ENCODE measurements around the gene E2F7. TPM values are rescaled to one million over a fixed set of nuclear protein-coding genes. Genes with fewer than 3 reads are reported as not detected.

Gene E2F7
- total RNA-seq, 1 donor = 23.4 TPM

DNA sequence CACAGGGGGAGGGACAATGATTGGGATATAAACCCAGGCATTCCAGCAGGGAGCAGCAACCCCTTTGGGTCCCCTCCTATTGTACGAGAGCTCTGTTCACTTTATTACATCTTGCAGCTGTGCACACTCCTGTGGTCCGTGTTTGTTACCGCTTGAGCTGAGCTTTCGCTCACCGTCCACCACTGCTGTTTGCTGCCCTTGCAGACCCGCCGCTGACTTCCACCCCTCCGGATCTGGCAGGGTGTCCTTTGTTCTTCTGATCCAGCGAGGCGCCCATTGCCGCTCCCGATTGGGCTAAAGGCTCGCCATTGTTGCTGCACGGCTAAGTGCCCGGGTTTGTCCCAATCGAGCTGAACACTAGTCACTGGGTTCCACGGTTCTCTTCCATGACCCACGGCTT lies 64.1 kb downstream of the E2F7 start:
- TF ChIP-seq CTCF (IDR thresholded peaks at IDR 0.05; ENCODE audit: insufficient read depth, low read length) = no peak
- no peak for DNase-seq (ENCODE audit: low read depth)

GRCh38 chr12:76998908-76999556 lies 66.3 kb downstream of the E2F7 start:
- H3K4me3 ChIP-seq (ENCODE audit: low read depth, low read length) = no peak overlapping the region
- TF ChIP-seq CTCF (IDR thresholded peaks at IDR 0.05; ENCODE audit: insufficient read depth, low read length) = no peak
- DNase-seq (ENCODE audit: low read depth) = no peak

More for the DNA sequence above, 64.1 kb downstream of the E2F7 start:
- no peak overlapping the region for H3K4me3 ChIP-seq (ENCODE audit: low read depth, low read length)

- H3K4me3 ChIP-seq (ENCODE audit: low read depth, low read length) = no peak overlapping the region
- no peak for TF ChIP-seq CTCF (IDR thresholded peaks at IDR 0.05; ENCODE audit: insufficient read depth, low read length)
- no peak for DNase-seq (ENCODE audit: low read depth)
Measured at GRCh38 chr12:76998386-76998785, 67.0 kb downstream of the E2F7 start.

DNA sequence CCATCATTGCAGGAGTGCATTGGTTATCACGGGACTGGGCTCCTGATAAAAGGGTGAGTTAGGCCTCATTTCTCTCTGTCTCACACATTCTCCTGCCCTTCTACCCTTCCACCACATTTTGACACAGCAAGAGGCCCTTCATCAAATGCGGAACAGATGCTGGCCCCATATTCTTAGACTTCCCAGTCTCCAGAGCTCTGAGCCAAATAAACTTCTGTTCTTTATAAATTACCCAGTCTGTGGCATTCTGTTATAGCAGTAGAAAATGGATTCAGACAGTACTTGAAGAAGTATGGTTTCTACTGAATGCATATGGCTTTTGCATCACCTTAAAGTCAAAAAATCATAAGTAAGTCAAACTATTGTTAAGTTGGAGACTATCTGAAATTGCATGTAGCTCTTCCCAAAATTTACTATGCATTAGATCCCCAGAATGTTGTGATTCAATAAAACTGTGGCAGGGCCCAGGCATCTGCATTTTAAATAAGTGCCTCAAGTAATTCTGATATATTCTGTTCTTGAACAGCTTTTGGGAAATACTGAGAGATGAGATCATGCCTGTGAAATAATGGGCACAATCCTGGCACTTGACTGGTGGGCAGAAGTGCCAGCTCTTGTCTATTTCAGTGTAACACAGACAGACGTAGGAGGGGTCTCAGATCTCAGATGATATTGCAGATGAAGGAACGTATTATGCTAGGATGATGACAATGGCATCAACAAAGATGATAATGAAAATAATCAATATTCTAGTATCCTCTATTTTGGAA lies 68.2 kb downstream of the E2F7 start:
- no peak for DNase-seq (ENCODE audit: low read depth)
- TF ChIP-seq CTCF (IDR thresholded peaks at IDR 0.05; ENCODE audit: insufficient read depth, low read length) = no peak
- H3K4me3 ChIP-seq (ENCODE audit: low read depth, low read length) = no peak overlapping the region

DNA sequence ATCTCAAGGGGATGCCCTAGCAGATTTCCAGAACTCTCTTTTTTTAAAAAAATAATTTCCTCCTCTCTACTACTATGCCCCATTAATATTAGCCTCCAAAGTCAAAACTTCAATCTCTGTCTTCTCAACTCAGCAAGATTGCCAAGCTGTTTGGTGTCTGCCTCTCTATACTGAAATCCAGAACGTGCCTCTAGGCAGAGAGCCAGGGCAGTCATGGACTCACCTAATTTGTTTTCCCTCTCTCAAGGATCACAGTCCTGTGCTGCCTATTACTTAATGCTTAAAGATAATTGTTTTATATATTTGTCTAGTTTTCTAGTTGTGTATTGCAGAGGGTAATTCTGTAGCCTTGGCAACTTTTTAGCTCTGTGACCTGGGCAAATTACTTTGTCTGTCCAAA lies 74.7 kb downstream of the E2F7 start:
- no peak for TF ChIP-seq CTCF (IDR thresholded peaks at IDR 0.05; ENCODE audit: insufficient read depth, low read length)

GRCh38 chr12:76984566-76984965 lies 80.8 kb downstream of the E2F7 start:
- no peak for TF ChIP-seq CTCF (IDR thresholded peaks at IDR 0.05; ENCODE audit: insufficient read depth, low read length)
- no peak overlapping the region for H3K4me3 ChIP-seq (ENCODE audit: low read depth, low read length)
- DNase-seq (ENCODE audit: low read depth) = no peak

More for the DNA sequence above, 74.7 kb downstream of the E2F7 start:
- DNase-seq (ENCODE audit: low read depth) = no peak
- no peak overlapping the region for H3K4me3 ChIP-seq (ENCODE audit: low read depth, low read length)

All from fibroblast of the aortic adventitia (primary cell).